GM21717 (cell line): Measurements from ENCODE around the gene GPC6.

Experiments
- ATAC-seq: cut with Tn5 transposase; IDR thresholded peaks from one replicate; pipeline ENCODE4 v1.9.1; 2021; ENCODE audit warnings: mild to moderate bottlenecking, moderate library complexity; ENCODE audit not compliant: unreplicated experiment

The GPC6 gene

GRCh38 chr13:94218951-94219350 lies 992.3 kb downstream of the GPC6 start:
- ATAC-seq: no peak

DNA sequence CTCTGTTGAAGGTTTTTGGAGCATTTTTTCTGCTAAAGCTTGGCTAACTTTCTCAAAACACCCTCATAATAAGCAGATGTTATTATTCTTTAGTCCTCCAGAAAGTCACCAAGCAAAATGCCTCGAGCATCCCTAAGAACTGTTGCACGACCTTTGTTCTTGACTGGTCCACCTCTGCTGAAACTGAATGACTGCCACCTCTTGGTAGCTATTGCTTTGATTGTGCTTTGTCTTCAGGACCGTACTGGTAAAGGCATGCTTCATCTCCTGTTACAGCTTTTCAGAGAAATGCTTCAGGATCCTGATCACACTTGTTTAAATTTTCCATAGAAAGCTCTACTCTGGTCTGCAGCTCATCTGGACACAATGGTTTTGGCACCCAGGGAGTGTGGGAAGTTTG lies 998.1 kb downstream of the GPC6 start:
- no peak for ATAC-seq

- no peak for ATAC-seq
These were observed 1000.8 kb downstream of the GPC6 start for GRCh38 chr13:94227255-94227879.

DNA sequence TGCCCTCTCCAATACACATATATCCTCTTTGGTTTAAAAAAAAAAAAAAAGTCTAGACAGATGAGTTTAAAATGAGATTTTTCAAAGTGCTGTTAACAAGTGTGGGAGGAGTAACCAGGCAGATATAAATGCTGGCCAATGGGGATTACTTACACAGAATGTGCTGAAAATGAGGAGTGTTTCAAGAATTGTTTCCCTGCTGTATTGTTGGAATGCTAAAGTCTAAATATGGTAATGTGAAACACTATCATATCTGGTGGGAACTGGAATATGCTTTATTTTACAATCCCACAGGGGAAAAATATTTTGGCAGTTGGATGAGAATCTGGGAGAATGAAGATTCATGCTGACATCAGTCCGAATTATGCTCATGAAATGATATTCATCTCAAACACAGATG lies 1002.2 kb downstream of the GPC6 start:
- no peak for ATAC-seq

DNA sequence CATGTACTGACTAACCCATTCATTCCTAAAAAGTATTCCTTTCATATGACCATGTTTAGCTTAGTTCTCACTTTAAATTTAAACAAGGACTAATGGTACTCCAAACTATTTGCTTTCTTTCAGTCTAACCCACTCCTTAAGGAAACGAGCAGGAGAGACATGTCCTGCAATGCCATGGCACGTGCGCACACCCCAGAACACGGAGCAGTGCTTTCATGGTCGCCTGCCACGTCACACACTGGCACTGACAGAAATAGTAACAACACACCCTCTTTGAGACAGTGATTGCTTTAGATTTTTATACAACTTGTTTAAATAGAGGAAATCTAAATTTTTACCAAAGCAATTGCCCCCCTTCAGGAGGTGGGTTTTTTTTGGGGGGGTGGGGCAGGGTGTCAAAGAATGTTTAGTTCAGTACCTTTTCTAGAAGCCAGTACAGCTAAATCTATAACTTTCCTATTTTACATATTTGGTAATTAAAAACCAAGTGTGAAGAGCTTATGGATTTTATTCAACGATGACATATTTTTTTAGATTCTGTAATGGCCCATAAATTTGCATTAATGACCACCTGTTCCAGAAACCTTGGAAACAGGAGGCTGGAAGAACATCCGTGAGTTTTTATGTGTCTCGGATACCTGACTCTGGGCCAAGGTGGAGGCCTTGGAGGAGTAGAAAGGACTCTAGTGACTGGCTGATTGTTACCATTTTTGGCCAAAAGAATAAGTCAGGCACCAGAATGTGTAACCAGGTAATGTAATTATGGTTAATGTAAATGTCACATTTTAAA lies 1005.7 kb downstream of the GPC6 start:
- no peak for ATAC-seq

DNA sequence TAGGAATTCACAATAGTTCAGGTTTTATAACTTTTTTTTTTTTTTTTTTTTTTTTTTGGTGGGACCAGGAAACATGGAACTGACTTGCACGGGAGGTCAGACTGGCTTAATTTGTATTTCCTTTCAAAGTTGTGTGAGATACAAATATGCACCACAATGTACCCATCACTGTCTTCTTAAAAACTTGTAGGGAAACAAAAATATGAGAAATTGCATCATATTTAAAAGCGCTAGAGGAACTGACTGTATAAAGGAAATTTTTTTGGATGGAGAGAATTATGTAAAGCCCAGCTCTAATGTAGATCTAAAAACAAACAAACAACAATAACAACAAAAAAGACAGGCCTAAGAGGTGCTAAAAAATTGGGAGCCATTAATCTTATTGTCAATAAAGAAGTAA lies 1006.3 kb downstream of the GPC6 start:
- ATAC-seq: no peak

- ATAC-seq: no peak
These were observed 1006.8 kb downstream of the GPC6 start for GRCh38 chr13:94233401-94233800.

DNA sequence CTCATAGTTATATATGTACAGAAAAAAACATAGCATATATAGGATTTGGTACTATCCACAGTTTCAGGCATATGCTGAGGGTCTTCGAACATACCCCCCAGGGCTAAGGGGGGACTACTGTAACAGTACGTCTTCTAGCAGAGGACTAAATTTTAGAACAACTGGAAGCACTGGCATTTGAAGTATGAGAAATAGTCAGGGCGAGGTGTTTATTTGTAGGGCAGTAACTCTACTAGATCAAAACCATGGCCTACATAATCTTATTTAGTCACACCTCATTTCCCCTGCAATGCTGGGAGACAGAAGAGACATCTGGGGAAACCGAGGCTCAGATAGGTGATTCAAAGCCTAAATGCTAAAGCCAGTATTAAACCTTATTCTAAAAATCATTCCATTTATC lies 1007.2 kb downstream of the GPC6 start:
- no peak for ATAC-seq

- no peak for ATAC-seq
These were observed 1008.1 kb downstream of the GPC6 start for GRCh38 chr13:94234738-94235137.

DNA sequence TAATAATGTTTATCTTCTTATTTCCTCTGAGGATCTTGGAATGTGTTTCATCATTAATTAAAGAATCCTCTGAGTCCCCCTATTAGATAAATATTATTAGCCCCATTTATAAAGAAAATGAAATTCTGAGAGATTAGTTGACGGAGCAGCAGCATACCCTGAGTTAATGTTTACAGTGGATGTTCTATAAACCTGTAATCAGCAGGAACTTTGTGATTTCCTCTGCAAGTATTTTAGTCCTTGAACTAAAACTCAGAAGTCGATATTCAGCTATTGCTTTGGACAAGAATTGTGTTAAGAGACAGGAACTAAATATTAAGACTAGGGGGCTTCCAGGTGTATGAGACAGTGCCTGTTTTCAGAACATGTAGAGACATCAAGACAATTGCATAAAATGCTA lies 1009.5 kb downstream of the GPC6 start:
- no peak for ATAC-seq

DNA sequence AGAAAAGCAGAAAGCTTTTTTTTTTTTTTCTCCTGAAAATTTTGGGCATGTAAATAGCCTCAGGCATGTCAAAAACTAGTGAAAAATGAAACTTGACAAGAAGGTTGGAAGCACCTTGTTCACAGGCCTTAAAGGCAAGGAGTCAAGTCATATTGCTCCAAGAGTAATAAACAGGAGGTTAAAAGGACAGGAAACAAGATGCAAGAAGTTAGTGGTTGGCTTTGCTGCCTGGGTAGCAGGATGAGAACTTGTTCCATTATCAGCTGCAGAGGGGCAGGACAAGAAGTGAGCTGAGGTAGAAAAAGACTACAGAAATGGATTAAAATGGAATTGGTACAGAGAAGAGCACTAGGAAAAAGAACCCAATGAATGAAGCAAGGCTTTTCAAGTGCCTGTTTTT lies 1010.3 kb downstream of the GPC6 start:
- ATAC-seq: no peak

GRCh38 chr13:94239135-94239534 lies 1012.5 kb downstream of the GPC6 start:
- ATAC-seq: no peak

- ATAC-seq: no peak
These were observed 1015.9 kb downstream of the GPC6 start for GRCh38 chr13:94242554-94242953.

GRCh38 chr13:94243551-94243950 lies 1016.9 kb downstream of the GPC6 start:
- no peak for ATAC-seq

GRCh38 chr13:94246495-94246894 lies 1019.9 kb downstream of the GPC6 start:
- ATAC-seq: no peak

GRCh38 chr13:94247890-94248289 lies 1021.3 kb downstream of the GPC6 start:
- no peak for ATAC-seq

GRCh38 chr13:94248454-94249228 lies 1022.0 kb downstream of the GPC6 start:
- no peak for ATAC-seq

GRCh38 chr13:94249512-94249911 lies 1022.9 kb downstream of the GPC6 start:
- no peak for ATAC-seq

- ATAC-seq: no peak
These were observed 1025.4 kb downstream of the GPC6 start for GRCh38 chr13:94251831-94252608.

DNA sequence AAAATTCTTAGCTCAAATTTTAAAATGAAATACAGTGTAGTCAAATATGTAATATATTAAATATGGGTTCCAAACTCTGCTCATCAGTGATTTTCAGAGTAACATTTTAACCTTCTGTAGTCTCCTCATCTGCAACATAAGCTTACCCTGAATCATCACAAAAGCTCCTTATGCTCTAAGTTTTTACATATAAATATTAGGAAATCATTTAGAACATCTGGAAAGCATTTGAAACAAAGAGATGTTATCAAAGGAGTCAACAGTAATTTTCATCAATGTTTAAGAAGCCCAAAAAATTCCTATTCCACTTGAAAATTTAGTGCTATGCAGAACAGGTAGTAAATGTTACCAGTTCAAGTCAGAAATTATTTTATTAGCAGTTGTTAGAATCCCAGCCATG lies 1028.1 kb downstream of the GPC6 start:
- no peak for ATAC-seq

DNA sequence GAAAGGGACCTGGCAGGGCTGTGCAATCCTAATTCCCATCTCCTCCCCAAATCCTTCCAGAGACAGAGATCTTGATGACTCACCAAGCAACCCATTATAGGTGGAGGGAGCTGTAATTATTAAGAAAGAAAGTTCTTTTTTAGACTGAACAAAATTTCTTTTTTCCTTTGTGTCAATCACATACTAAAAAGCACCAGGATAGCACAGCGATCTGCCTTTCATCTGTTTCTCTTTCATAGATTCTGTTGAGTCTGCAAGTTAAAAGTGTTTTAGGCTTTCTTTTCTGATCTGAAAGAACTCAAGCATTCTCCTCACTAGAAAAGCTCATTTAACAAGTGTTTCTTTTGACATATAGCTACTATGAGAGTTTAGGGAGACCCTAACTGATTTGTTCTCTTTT lies 1030.1 kb downstream of the GPC6 start:
- no peak for ATAC-seq
